GM18502 (cell line): ENCODE measurements around the gene SDHB.
"Not testable (repeated sequence)": the region's sequence is repeated elsewhere in the genome, so short reads cannot be mapped to it uniquely, and the experiment has no call there.

ENCODE experiments used
- ATAC-seq: cut with Tn5 transposase; IDR thresholded peaks from one replicate; pipeline ENCODE4 v1.9.1; 2021; ENCODE audit warnings: mild to moderate bottlenecking; ENCODE audit not compliant: unreplicated experiment, poor library complexity

SDHB gene

DNA sequence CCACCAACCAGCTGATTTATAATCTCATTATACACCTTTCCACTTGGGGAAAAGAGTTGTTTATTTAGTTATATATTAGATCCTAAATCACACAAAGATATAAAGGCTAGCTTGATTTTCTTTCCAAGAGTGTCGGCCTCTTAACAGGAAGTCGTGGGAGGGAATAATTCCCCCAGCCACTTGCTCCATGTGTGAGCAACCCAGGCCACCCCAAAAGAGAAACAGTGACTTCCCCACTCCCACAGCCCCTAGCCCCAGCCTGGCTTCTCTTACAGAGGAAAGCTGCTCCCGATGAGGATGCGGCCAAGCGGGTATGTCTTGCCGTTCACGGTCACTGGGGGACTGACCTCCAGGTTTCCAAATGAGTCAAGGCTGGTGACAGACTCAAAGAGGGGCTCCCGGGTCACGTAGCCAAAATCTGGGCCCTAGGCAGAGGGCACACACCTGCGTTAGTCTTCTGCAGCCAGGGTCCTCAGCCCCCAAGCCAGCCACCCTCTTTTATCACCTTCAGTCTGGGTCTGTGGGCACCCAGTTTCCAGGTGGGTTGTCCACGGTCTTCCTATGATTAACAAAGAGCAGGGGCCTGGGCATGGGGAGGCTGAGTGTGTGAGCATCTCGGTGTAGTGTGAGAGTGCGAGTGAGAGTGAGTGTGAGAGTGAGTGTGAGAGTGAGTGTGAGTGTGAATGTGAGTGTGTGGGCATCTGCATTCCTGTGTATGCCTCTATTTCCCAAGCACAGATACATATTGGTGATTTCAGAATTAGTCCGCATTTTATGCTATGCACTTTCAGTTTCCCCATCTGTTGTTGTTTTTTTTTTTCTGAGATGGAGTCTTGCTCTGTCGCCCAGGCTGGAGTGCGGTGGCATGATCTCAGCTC, 25.4 kb upstream of the SDHB start:
- no peak for ATAC-seq

DNA sequence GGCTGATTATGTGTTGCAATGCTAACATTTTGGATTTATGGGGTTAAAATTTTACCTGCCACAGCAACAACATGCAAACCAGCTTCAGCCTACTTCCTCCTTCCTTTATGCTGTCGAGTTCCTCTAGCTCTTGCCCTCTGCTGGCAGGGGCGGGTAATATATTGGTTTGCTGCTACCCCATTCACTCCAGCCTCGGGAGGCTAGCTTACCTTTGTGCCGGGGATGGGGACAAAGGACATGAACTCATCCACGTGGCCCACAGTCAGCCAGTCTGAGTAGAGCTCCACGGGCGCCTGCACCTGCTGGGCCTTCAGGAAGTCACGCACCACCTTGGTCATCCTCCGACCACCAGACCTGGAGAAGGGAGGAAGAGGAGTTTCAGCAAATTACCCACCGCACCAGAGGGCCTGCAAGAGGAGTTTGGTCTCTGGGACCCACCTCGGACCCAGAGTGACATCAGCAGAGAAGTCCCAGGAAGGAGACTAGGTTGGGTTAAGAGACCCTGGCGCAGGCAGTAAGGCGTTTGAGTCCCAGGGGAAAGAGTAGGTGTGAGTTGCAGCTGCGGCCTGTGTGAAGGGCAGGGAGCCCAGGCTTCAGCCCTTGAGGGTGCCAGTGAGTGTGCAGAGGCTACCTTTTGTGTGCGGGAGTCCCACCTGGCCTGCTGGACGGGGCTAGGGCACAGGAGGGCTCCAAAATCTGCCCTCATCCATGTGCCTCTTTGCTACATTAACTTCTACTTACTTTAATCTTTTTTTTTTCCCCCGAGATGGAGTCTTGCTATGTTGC, 21.8 kb upstream of the SDHB start:
- no peak for ATAC-seq

- no peak for ATAC-seq
Measured at GRCh38 chr1:17071794-17072193, 18.0 kb upstream of the SDHB start.

DNA sequence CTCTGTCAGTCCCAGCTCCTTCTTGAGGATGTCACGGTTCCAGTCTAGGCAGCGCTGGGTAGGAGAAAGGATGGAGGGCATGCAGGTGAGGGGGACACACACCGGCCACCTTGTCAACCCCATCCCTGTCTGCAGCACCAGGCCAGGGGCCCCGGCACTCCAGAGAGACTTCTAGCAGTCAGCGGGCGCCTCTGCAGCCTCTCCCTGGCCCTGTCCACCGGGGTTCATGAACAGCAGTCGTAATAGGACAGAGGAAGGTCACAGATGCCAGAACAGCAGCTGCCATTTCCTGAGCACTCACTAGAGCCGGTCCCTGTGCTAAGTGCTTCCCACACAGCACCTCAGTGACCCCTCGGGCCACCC, 16.3 kb upstream of the SDHB start:
- no peak for ATAC-seq

DNA sequence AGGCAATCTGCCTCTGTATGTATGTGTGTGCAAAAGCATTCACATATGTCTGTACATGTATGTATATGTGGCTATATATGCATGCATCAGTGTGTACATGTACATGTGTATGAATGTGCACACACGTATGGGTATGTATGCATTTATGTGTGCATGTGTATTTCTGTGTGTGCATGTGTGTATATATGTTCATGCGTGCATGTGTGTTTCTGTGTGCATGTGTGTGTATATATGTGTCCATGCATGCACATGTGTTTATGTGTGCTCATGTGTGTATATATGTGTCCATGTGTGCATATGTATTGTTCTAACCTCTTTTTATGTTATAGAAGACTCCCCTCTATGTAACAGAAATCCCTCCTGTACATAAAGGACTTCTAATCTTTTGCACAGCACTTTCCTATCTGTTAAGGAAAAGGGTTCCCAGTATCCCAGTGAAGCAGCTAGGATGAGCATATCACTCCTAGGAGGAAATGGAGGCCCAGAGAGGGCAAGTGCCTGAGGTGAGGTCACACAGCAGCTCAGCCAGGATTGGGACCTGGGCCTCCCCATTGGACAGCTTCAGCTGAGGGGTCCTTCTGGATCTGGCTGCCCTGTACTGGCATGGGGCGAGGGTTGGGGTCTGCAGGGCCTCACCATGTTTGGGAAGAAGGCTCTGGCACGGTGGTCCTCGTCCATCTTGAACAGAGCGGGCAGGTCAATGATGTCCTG, 15.8 kb upstream of the SDHB start:
- no peak for ATAC-seq

DNA sequence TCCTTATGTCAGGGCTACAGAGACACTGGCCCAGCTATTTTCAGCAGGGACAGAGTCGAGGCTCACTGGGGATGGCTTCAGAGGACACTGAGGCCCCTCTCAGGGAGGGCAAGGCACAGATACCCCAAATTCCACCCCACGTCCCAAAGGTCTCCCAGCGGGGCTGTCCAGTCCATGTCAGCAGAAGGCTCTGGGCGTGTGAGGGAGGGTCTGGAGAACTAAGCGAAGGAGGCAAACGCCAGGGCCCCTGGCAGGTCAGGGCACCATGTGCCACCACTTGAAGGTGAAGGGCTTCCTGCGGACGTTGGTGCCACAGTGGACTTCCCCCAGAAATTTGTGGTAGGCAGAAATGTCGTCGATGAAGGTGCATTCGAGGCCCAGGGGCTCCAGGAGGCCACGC, 15.0 kb upstream of the SDHB start:
- no peak for ATAC-seq

DNA sequence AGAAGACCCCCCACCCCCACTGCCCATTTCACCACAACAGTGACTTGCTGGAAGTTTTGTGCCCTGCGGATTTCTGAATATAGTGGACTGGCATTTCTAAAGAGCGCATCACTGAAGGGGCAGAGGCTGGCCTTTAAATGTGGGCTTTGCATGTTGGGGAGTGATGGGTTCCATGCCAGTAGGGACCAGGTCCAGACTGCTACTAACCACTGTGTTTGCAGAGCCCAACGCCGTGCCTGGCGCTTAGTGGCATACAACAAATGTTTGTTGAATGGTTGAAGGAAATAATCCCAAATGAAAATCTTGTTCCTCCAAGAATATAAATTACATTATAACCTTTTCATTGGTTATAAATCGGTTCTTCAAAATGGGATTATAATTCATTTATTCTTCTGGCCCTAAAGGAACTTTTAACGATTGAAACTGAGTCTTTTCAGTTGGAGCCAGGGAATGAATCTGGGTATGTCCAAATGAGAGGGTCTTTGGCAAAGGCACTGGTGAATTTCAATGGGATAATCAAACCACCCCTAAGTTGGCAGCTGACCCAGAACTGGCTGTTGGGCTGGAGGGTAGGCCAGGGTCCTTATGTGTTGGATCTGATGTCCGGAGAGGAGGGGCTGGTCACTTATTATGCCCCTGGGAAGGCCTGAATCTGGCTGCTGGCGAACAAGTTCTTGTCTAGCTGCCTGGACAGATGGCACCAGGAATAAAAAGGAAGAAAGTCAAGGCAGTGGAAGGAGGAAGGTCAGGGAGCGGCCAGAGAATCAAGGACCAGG, 13.8 kb upstream of the SDHB start:
- no peak for ATAC-seq

DNA sequence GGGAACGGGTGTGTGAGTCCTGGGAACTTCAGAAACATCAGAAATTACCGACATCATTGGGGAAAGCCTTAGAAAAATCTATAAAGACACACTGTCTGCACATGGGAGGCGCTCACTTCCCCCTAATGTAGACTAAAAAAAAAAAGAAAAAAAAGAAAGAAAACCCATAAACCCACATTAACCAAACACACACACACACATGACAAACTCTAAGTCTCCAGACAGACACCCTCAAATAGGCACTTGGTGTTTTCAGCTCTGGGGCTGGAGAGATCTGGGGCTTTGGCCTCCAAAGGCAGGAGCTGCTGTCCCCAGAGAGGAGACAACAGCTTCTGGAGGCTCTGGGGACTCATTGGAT, 13.2 kb upstream of the SDHB start:
- no peak for ATAC-seq

- ATAC-seq: no peak
Measured at GRCh38 chr1:17066361-17067068, 12.7 kb upstream of the SDHB start.

GRCh38 chr1:17065666-17066065, 11.8 kb upstream of the SDHB start:
- ATAC-seq: no peak

DNA sequence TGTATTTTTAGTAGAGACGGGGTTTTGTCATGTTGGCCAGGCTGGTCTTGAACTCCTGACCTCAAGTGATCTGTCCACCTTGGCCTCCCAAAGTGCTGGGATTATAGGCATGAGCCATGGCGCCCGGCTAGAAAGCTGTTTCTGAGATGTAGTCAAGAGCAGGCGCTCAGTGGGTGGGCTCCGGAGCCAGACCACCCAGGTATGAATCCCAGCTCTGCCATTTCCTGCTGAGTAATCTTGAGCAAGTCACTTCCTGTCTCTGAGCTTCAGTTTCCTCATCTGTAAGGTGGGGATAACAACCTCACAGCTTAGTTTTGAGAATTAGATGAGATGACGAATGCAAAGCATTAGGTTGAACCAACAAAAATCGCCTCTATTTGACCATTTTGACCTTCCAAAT, 8.9 kb upstream of the SDHB start:
- ATAC-seq: not testable (repeated sequence)

- ATAC-seq: no peak
Measured at GRCh38 chr1:17061892-17062291, 8.1 kb upstream of the SDHB start.

DNA sequence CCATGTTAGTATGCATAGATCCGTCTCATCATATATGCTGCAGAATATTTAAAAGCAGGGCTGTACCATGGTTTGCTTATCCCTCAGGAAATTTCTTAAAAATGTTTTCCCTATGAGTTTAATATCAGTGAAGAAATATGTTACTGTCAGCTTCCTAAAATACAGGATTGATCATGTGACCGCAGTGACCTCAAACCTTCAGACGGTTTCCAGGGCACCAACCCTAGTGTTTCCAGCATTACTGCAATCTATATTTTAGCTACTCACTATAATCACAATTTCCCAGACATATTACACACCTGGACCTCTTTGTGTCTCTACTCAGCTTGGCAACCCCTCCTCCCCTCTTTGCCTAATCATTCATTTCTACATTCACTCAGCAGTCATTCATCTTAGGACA, 7.7 kb upstream of the SDHB start:
- ATAC-seq: no peak

DNA sequence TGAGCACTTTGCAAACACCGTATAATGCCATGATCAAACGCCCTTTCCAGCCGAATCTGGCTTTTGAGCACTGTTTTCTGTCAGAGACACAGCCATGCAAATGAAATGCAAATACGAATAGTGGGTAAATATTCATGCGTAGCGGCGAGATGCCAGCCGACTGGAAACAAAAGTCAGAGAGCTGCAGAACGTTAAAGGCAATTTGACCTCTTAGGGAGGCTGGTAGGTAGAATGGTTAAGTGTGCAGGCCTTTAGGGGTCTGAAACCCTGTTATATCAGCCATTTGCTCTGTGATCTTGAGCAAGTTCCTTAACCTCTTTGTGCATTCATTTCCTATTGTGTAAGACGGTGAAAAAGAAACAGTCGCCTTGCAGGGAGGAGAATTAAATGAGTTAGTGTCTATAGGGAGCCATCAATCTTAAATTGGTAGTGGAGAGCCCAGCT, 6.5 kb upstream of the SDHB start:
- ATAC-seq: no peak

DNA sequence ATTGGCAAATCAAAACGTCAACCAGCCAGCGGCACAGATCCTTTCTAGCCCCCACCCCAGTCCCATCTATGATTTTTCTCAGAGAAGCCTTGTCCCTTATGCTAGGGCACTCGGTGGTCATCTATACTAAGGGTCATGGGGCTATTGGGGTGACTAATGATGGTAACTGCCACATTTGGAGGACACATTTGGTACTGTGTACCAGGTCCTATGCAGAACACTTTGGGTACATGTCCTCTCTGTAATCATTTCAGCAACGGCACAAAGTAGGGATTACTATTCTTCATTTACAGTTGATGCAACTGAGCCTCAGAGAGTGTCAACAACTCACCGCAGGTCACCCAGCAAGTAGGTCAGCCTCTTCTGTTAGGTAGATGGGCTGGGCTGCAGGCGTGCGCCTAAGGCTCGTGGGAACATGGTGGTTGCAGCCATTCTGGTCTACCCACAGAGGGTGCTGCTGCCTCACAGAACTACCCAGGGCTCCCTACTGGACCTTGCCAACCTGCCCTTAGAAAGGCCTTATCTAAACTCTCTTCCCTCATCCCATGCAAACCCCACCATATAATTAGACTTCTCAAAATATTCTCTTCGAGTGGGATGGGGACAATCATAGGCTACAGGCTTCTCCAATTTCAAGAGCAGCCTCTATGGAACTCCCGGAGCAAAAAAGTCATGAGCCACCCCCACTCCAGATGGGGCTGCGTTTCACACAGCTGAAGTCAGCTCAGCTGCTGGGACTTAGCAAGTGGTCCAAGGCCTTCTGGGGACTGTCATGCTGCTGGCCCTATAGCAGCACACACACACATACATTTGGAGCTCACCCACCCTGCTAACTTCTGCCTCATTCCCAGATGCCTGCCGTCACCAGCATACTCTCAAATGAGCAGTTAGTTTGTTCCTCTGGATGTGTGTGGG, 5.8 kb upstream of the SDHB start:
- ATAC-seq: no peak

GRCh38 chr1:17056551-17056950, 2.7 kb upstream of the SDHB start:
- no peak for ATAC-seq

DNA sequence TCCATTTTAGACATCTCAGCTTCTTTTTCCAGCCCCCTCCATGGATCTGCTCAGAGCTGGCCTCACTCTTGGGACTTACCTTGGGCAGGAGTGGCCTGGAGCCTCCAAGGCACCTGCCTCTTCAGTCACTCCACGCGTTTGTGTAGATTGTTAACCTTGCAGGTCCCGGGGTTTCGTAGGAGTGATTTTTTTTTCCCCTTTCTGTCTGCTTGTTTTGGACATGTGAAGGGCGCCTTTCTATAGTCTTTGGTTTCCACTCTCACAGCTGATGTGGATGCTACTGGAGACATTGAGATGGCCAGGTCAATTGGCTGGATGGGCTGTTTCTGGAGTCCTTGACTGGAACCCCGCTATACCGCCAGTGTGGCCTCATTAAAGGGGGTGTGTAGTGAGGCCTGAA, 2.0 kb upstream of the SDHB start:
- ATAC-seq: no peak

- ATAC-seq: no peak
Measured at GRCh38 chr1:17053086-17053684, 647 bp downstream of the SDHB start.
